Activated naive CD8-positive, alpha-beta T cell treated with anti-CD3 and anti-CD28 coated beads, Interleukin-2, amount 50 U/mL, for 24 hours (primary cell): ENCODE data around the gene NKAPD1.

ENCODE experiments used
- ATAC-seq: fragments of 150-1000 bp; cut with Tn5 transposase; one replicate; pipeline ENCODE4 v1.10.0; 2021
- DNase-seq: peaks from one replicate; pipeline ENCODE4 v3.0.0; 2021
- H3K27ac Mint-ChIP-seq: one replicate; pipeline ENCODE4 v1.8.0; 2021; ENCODE audit warnings: mild to moderate bottlenecking, mixed read lengths
- H3K27me3 Mint-ChIP-seq: one replicate; pipeline ENCODE4 v1.8.0; 2021; ENCODE audit warnings: mixed read lengths
- H3K36me3 Mint-ChIP-seq: one replicate; pipeline ENCODE4 v1.8.0; 2021; ENCODE audit warnings: low read depth, mixed read lengths
- H3K4me1 Mint-ChIP-seq: one replicate; pipeline ENCODE4 v1.8.0; 2021; ENCODE audit warnings: mixed read lengths
- H3K4me3 Mint-ChIP-seq: one replicate; pipeline ENCODE4 v1.8.0; 2021; ENCODE audit warnings: mild to moderate bottlenecking, moderate library complexity, mixed read lengths
- H3K9me3 Mint-ChIP-seq: one replicate; pipeline ENCODE4 v1.8.0; 2021; ENCODE audit warnings: mixed read lengths

Gene NKAPD1

GRCh38 chr11:112106070-112106469, 32.0 kb downstream of the NKAPD1 start:
- no peaks in the 10 kb centered on the region for H3K27me3 Mint-ChIP-seq
- ATAC-seq (no peak), DNase-seq (no peak)
- no peaks in the 10 kb centered on the region for H3K9me3 Mint-ChIP-seq
- H3K4me1 Mint-ChIP-seq: no peaks in the 10 kb centered on the region
- H3K27ac Mint-ChIP-seq: no peak overlapping the region
- H3K4me3 Mint-ChIP-seq: no peak overlapping the region
- H3K36me3 Mint-ChIP-seq: no peaks in the 10 kb centered on the region

- no peak for DNase-seq
- Mint-ChIP-seq H3K27me3 (no peaks in the 10 kb centered on the region), H3K9me3 (no peaks in the 10 kb centered on the region), H3K4me1 (peaks cover 9% of the 10 kb centered on the region), H3K36me3 (no peaks in the 10 kb centered on the region), H3K27ac (no peak overlapping the region), H3K4me3 (no peak overlapping the region)
- ATAC-seq: no peak
Measured at GRCh38 chr11:112113539-112114457, 39.7 kb downstream of the NKAPD1 start.

- peaks cover 9% of the 10 kb centered on the region for H3K4me1 Mint-ChIP-seq
- no peaks in the 10 kb centered on the region for H3K9me3 Mint-ChIP-seq
- DNase-seq (no peak), ATAC-seq (no peak)
- no peaks in the 10 kb centered on the region for H3K27me3 Mint-ChIP-seq
- H3K4me3 Mint-ChIP-seq: no peak overlapping the region
- H3K36me3 Mint-ChIP-seq: no peaks in the 10 kb centered on the region
- H3K27ac Mint-ChIP-seq: no peak overlapping the region
Measured at GRCh38 chr11:112114460-112114859, 40.4 kb downstream of the NKAPD1 start.

- no peak overlapping the region for H3K4me3 Mint-ChIP-seq
- no peak for ATAC-seq
- no peaks in the 10 kb centered on the region for H3K27me3 Mint-ChIP-seq
- H3K27ac Mint-ChIP-seq: no peak overlapping the region
- DNase-seq: no peak
- H3K4me1 Mint-ChIP-seq: peaks cover 15% of the 10 kb centered on the region
- H3K9me3 Mint-ChIP-seq: no peaks in the 10 kb centered on the region
- H3K36me3 Mint-ChIP-seq: no peaks in the 10 kb centered on the region
Measured at GRCh38 chr11:112115386-112115785, 41.3 kb downstream of the NKAPD1 start.

GRCh38 chr11:112118176-112118575, 44.1 kb downstream of the NKAPD1 start:
- no peak for DNase-seq
- Mint-ChIP-seq H3K36me3 (no peaks in the 10 kb centered on the region), H3K4me3 (no peak overlapping the region), H3K4me1 (peaks cover 20% of the 10 kb centered on the region), H3K9me3 (no peaks in the 10 kb centered on the region), H3K27ac (no peak overlapping the region), H3K27me3 (no peaks in the 10 kb centered on the region)
- peak; percentile 82 for ATAC-seq

- Mint-ChIP-seq H3K4me3 (no peak overlapping the region), H3K9me3 (no peaks in the 10 kb centered on the region)
- no peak for DNase-seq
Measured at GRCh38 chr11:112121981-112122615, 48.0 kb downstream of the NKAPD1 start.

GRCh38 chr11:112123129-112123528, 49.0 kb downstream of the NKAPD1 start:
- DNase-seq (no peak), ATAC-seq (no peak)

More at GRCh38 chr11:112121981-112122615, 48.0 kb downstream of the NKAPD1 start:
- H3K4me1 Mint-ChIP-seq: peaks cover 19% of the 10 kb centered on the region
- ATAC-seq: no peak
- H3K36me3 Mint-ChIP-seq: no peaks in the 10 kb centered on the region
- no peaks in the 10 kb centered on the region for H3K27me3 Mint-ChIP-seq
- H3K27ac Mint-ChIP-seq: no peak overlapping the region

GRCh38 chr11:112127056-112127455, 53.0 kb downstream of the NKAPD1 start:
- no peaks in the 10 kb centered on the region for H3K36me3 Mint-ChIP-seq
- ATAC-seq (no peak), DNase-seq (no peak)
- H3K4me1 Mint-ChIP-seq: peaks cover 3% of the 10 kb centered on the region
- H3K9me3 Mint-ChIP-seq: no peaks in the 10 kb centered on the region
- no peak overlapping the region for H3K27ac Mint-ChIP-seq
- H3K4me3 Mint-ChIP-seq: no peak overlapping the region
- no peaks in the 10 kb centered on the region for H3K27me3 Mint-ChIP-seq

More at GRCh38 chr11:112123129-112123528, 49.0 kb downstream of the NKAPD1 start:
- Mint-ChIP-seq H3K4me3 (no peak overlapping the region), H3K9me3 (no peaks in the 10 kb centered on the region), H3K27me3 (no peaks in the 10 kb centered on the region), H3K36me3 (no peaks in the 10 kb centered on the region), H3K27ac (no peak overlapping the region), H3K4me1 (peaks cover 18% of the 10 kb centered on the region)

GRCh38 chr11:112128483-112129121, 54.5 kb downstream of the NKAPD1 start:
- no peak overlapping the region for H3K4me3 Mint-ChIP-seq
- DNase-seq: no peak
- ATAC-seq: no peak
- no peaks in the 10 kb centered on the region for H3K9me3 Mint-ChIP-seq
- no peaks in the 10 kb centered on the region for H3K36me3 Mint-ChIP-seq
- H3K27ac Mint-ChIP-seq: no peak overlapping the region
- no peaks in the 10 kb centered on the region for H3K27me3 Mint-ChIP-seq
- H3K4me1 Mint-ChIP-seq: peaks cover 2% of the 10 kb centered on the region

- no peaks in the 10 kb centered on the region for H3K27me3 Mint-ChIP-seq
- H3K9me3 Mint-ChIP-seq: no peaks in the 10 kb centered on the region
- ATAC-seq: no peak
- H3K4me1 Mint-ChIP-seq: peaks cover 2% of the 10 kb centered on the region
- no peak overlapping the region for H3K27ac Mint-ChIP-seq
- DNase-seq: no peak
- peaks cover 1% of the 10 kb centered on the region for H3K36me3 Mint-ChIP-seq
- no peak overlapping the region for H3K4me3 Mint-ChIP-seq
Measured at GRCh38 chr11:112129656-112130055, 55.6 kb downstream of the NKAPD1 start.

- H3K4me3 Mint-ChIP-seq: no peak overlapping the region
- H3K27me3 Mint-ChIP-seq: no peaks in the 10 kb centered on the region
- ATAC-seq: no peak
- DNase-seq: no peak
- H3K9me3 Mint-ChIP-seq: no peaks in the 10 kb centered on the region
- H3K27ac Mint-ChIP-seq: no peak overlapping the region
- peaks cover 2% of the 10 kb centered on the region for H3K4me1 Mint-ChIP-seq
- peaks cover 1% of the 10 kb centered on the region for H3K36me3 Mint-ChIP-seq
Measured at GRCh38 chr11:112132737-112133136, 58.6 kb downstream of the NKAPD1 start.

- Mint-ChIP-seq H3K4me3 (no peak overlapping the region), H3K27ac (no peak overlapping the region), H3K4me1 (peaks cover 2% of the 10 kb centered on the region), H3K27me3 (no peaks in the 10 kb centered on the region), H3K36me3 (peaks cover 1% of the 10 kb centered on the region), H3K9me3 (no peaks in the 10 kb centered on the region)
- no peak for DNase-seq
- ATAC-seq: no peak
Measured at GRCh38 chr11:112134473-112134872, 60.4 kb downstream of the NKAPD1 start.
